ENCODE measurements around the gene CEP85L. TPM values are rescaled to one million over a fixed set of nuclear protein-coding genes. Genes with fewer than 3 reads are reported as not detected.

The CEP85L gene
- total RNA-seq, 1 donor from 2014 or later: 22.2 TPM

- H3K27me3 Mint-ChIP-seq (ENCODE audit: unreplicated experiment): no peaks in the 10 kb centered on the region
- H3K4me1 Mint-ChIP-seq (ENCODE audit: unreplicated experiment): no peaks in the 10 kb centered on the region
- DNase-seq (ENCODE audit: low spot score): no peak
- no peak overlapping the region for H3K4me3 Mint-ChIP-seq (ENCODE audit: unreplicated experiment)
- no peak overlapping the region for H3K27ac Mint-ChIP-seq (ENCODE audit: unreplicated experiment)
- no peaks in the 10 kb centered on the region for H3K9me3 Mint-ChIP-seq (ENCODE audit: unreplicated experiment)
- H3K36me3 Mint-ChIP-seq (ENCODE audit: low read depth, unreplicated experiment): peaks cover 7% of the 10 kb centered on the region
- TF ChIP-seq CTCF (IDR thresholded peaks at IDR 0.05; ENCODE audit: unreplicated experiment): no peak
Measured at GRCh38 chr6:118553132-118553531, 98.3 kb downstream of the CEP85L start.

GRCh38 chr6:118551063-118552053, 100.0 kb downstream of the CEP85L start:
- no peak overlapping the region for H3K27ac Mint-ChIP-seq (ENCODE audit: unreplicated experiment)
- peaks cover 7% of the 10 kb centered on the region for H3K36me3 Mint-ChIP-seq (ENCODE audit: low read depth, unreplicated experiment)
- H3K9me3 Mint-ChIP-seq (ENCODE audit: unreplicated experiment): no peaks in the 10 kb centered on the region
- no peak overlapping the region for H3K4me3 Mint-ChIP-seq (ENCODE audit: unreplicated experiment)
- no peaks in the 10 kb centered on the region for H3K4me1 Mint-ChIP-seq (ENCODE audit: unreplicated experiment)
- H3K27me3 Mint-ChIP-seq (ENCODE audit: unreplicated experiment): no peaks in the 10 kb centered on the region
- peak; percentile 39 for TF ChIP-seq CTCF (IDR thresholded peaks at IDR 0.05; ENCODE audit: unreplicated experiment)
- DNase-seq (ENCODE audit: low spot score): no peak

- Mint-ChIP-seq H3K36me3 (ENCODE audit: low read depth, unreplicated experiment) (no peaks in the 10 kb centered on the region), H3K27ac (ENCODE audit: unreplicated experiment) (no peak overlapping the region), H3K4me3 (ENCODE audit: unreplicated experiment) (no peak overlapping the region), H3K4me1 (ENCODE audit: unreplicated experiment) (no peaks in the 10 kb centered on the region), H3K27me3 (ENCODE audit: unreplicated experiment) (no peaks in the 10 kb centered on the region), H3K9me3 (ENCODE audit: unreplicated experiment) (no peaks in the 10 kb centered on the region)
- DNase-seq (ENCODE audit: low spot score): no peak
- no peak for TF ChIP-seq CTCF (IDR thresholded peaks at IDR 0.05; ENCODE audit: unreplicated experiment)
Measured at GRCh38 chr6:118548613-118549012, 102.8 kb downstream of the CEP85L start.

DNA sequence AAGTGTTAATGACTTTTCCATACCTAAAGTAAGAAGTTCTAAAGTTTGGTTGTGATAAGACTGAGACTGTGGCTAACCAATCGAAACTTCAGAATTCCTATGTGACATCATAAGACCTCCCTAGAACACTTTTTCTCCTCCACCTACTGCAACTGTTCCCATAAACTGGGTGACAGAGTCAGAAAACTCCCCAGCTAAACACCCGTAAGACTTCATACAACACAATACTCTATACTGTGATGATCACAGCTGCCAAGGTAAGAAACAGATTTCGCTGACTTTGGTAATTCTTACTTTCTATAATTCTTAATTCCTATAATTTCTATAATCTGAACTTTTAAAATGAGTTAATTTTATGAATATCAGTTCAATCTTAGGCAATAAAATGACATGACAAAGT, 103.3 kb downstream of the CEP85L start, which contains the start of gene PLN:
Gene PLN (plus strand): TSS at position 161 of the 400 bp plus-strand sequence. CDS start 10,626 bp downstream, outside the sequence.
- Mint-ChIP-seq H3K27ac (ENCODE audit: unreplicated experiment) (no peak within 1 kb of the TSS), H3K36me3 (ENCODE audit: low read depth, unreplicated experiment) (no peaks in the 10 kb centered on the region), H3K4me1 (ENCODE audit: unreplicated experiment) (no peaks in the 10 kb centered on the region), H3K4me3 (ENCODE audit: unreplicated experiment) (no peak within 1 kb of the TSS), H3K27me3 (ENCODE audit: unreplicated experiment) (no peaks in the 10 kb centered on the region), H3K9me3 (ENCODE audit: unreplicated experiment) (no peaks in the 10 kb centered on the region)
- TF ChIP-seq CTCF (IDR thresholded peaks at IDR 0.05; ENCODE audit: unreplicated experiment): no peak
- DNase-seq (ENCODE audit: low spot score): no peak

GRCh38 chr6:118546880-118547218, 104.5 kb downstream of the CEP85L start:
- DNase-seq (ENCODE audit: low spot score): no peak
- H3K27me3 Mint-ChIP-seq (ENCODE audit: unreplicated experiment): no peaks in the 10 kb centered on the region
- no peaks in the 10 kb centered on the region for H3K36me3 Mint-ChIP-seq (ENCODE audit: low read depth, unreplicated experiment)
- TF ChIP-seq CTCF (IDR thresholded peaks at IDR 0.05; ENCODE audit: unreplicated experiment): no peak
- no peak overlapping the region for H3K27ac Mint-ChIP-seq (ENCODE audit: unreplicated experiment)
- H3K4me1 Mint-ChIP-seq (ENCODE audit: unreplicated experiment): no peaks in the 10 kb centered on the region
- no peak overlapping the region for H3K4me3 Mint-ChIP-seq (ENCODE audit: unreplicated experiment)
- H3K9me3 Mint-ChIP-seq (ENCODE audit: unreplicated experiment): no peaks in the 10 kb centered on the region
